GM23338 (cell line): Measurements from ENCODE around the gene CDC27. TPM values are rescaled to one million over a fixed set of nuclear protein-coding genes. Genes with fewer than 3 reads are reported as not detected.
"Not testable (repeated sequence)": the region's sequence is repeated elsewhere in the genome, so short reads cannot be mapped to it uniquely, and the experiment has no call there.

Experiments used
- ATAC-seq: fragments of 200-7000 bp; cut with Tn5 transposase; 3 replicates; pipeline ENCODE4 v1.9.1; 2020
- DNase-seq: peaks from one replicate; pipeline ENCODE4 v3.0.0-alpha.2; 2015; ENCODE audit warnings: low spot score
- H2AFZ ChIP-seq: fragments of 200-600 bp; sonication (generic); 2 replicates; pipeline ENCODE4 v1.8.0; 2016; ENCODE audit warnings: antibody characterized with exemption, mild to moderate bottlenecking, moderate library complexity
- H3F3A ChIP-seq: fragments of 200-600 bp; sonication (generic); replicated peaks from 2 replicates; pipeline ENCODE4 v1.8.0; 2017; ENCODE audit warnings: antibody characterized with exemption, mixed run types, low read depth
- H3K27ac ChIP-seq: fragments of 200-600 bp; sonication (generic); 2 replicates; pipeline ENCODE4 v1.6.1; 2016; ENCODE audit warnings: low read depth
- H3K27me3 ChIP-seq: fragments of 200-600 bp; sonication (generic); 2 replicates; pipeline ENCODE4 v1.8.0; 2016; ENCODE audit warnings: mild to moderate bottlenecking, mixed run types, moderate library complexity; ENCODE audit not compliant: insufficient read depth
- H3K36me3 ChIP-seq: fragments of 200-600 bp; sonication (generic); 2 replicates; pipeline ENCODE4 v1.8.0; 2016; ENCODE audit warnings: mild to moderate bottlenecking; ENCODE audit not compliant: insufficient read depth
- H3K4me1 ChIP-seq: fragments of 200-600 bp; sonication (generic); 2 replicates; pipeline ENCODE4 v1.8.0; 2016; ENCODE audit warnings: mild to moderate bottlenecking, moderate library complexity; ENCODE audit not compliant: insufficient read depth
- H3K4me2 ChIP-seq: fragments of 200-600 bp; sonication (generic); 2 replicates; pipeline ENCODE4 v1.7.1; 2017; ENCODE audit warnings: mixed run types
- H3K4me3 ChIP-seq: fragments of 200-600 bp; sonication (generic); 2 replicates; pipeline ENCODE4 v1.6.1; 2016; ENCODE audit warnings: mixed run types
- H3K79me2 ChIP-seq: fragments of 200-600 bp; sonication (generic); replicated peaks from 2 replicates; pipeline ENCODE4 v1.8.0; 2017; ENCODE audit warnings: mild to moderate bottlenecking; ENCODE audit not compliant: insufficient read depth
- H3K9me2 ChIP-seq: fragments of 200-600 bp; sonication (generic); 2 replicates; pipeline ENCODE4 v1.8.0; 2017; ENCODE audit not compliant: insufficient read depth
- H4K20me1 ChIP-seq: fragments of 200-600 bp; sonication (generic); replicated peaks from 2 replicates; pipeline ENCODE4 v1.8.0; 2017; ENCODE audit warnings: mild to moderate bottlenecking; ENCODE audit not compliant: insufficient read depth
- H3K27ac Mint-ChIP-seq: 2 replicates; pipeline ENCODE4 v1.8.0; 2020; ENCODE audit warnings: inconsistent platforms, mild to moderate bottlenecking, moderate library complexity, mixed read lengths
- H3K27me3 Mint-ChIP-seq: 3 replicates; pipeline ENCODE4 v1.8.0; 2022; ENCODE audit warnings: low read depth, mild to moderate bottlenecking, moderate library complexity, mixed read lengths, inconsistent platforms; ENCODE audit not compliant: insufficient read depth, poor library complexity
- H3K36me3 Mint-ChIP-seq: 3 replicates; pipeline ENCODE4 v1.8.0; 2021; ENCODE audit warnings: low read depth, mild to moderate bottlenecking, inconsistent platforms, moderate library complexity, mixed read lengths
- H3K4me1 Mint-ChIP-seq: 3 replicates; pipeline ENCODE4 v1.8.0; 2020; ENCODE audit warnings: mild to moderate bottlenecking, inconsistent platforms, mixed read lengths
- H3K4me3 Mint-ChIP-seq: 3 replicates; pipeline ENCODE4 v1.8.0; 2021; ENCODE audit warnings: moderate library complexity, mild to moderate bottlenecking, inconsistent platforms, mixed read lengths
- H3K9me3 Mint-ChIP-seq: 3 replicates; pipeline ENCODE4 v1.8.0; 2020; ENCODE audit warnings: moderate library complexity, mild to moderate bottlenecking, inconsistent platforms, mixed read lengths
- CREB1 ChIP-seq: fragments of 250-450 bp; sonication (Bioruptor Pico); IDR thresholded peaks from 2 replicates; pipeline ENCODE4 v1.5.0; 2020; ENCODE audit warnings: low read depth, mild to moderate bottlenecking, moderate library complexity
- CTCF ChIP-seq, 2 experiments: fragments of 200-600 bp in 1 of 2; sonication (generic) in 1 of 2; conservative IDR thresholded peaks; 2 replicates each; pipeline versions ENCODE4 v1.5.1 to v1.6.1; 2016 to 2017; ENCODE audit warnings: antibody characterized with exemption in 2 of 2, low read depth in 2 of 2, mild to moderate bottlenecking in 2 of 2, moderate library complexity in 1 of 2
- EZH2 ChIP-seq: fragments of 200-600 bp; sonication (generic); IDR thresholded peaks from one replicate; pipeline ENCODE4 v1.8.0; 2017; ENCODE audit warnings: antibody characterized with exemption, mild to moderate bottlenecking, low read depth; ENCODE audit not compliant: unreplicated experiment
- EZH2phosphoT487 ChIP-seq: fragments of 200-600 bp; sonication (generic); IDR thresholded peaks from one replicate; pipeline ENCODE4 v1.8.1; 2018; ENCODE audit warnings: antibody characterized with exemption; ENCODE audit not compliant: unreplicated experiment
- JUNB ChIP-seq: IDR thresholded peaks from one replicate; pipeline ENCODE4 v1.6.1; 2016; ENCODE audit warnings: antibody characterized with exemption; ENCODE audit not compliant: unreplicated experiment
- NANOG ChIP-seq: IDR thresholded peaks from 2 replicates; pipeline ENCODE4 v1.6.1; 2016; ENCODE audit warnings: antibody characterized with exemption, borderline replicate concordance
- POLR2AphosphoS5 ChIP-seq: IDR thresholded peaks from 2 replicates; pipeline ENCODE4 v1.6.1; 2016; ENCODE audit warnings: antibody characterized with exemption, low read depth
- REST ChIP-seq: IDR thresholded peaks from one replicate; pipeline ENCODE4 v1.6.1; 2018; ENCODE audit warnings: antibody characterized with exemption; ENCODE audit not compliant: unreplicated experiment
- STAT1 ChIP-seq: IDR thresholded peaks from one replicate; pipeline ENCODE4 v1.6.1; 2016; ENCODE audit warnings: antibody characterized with exemption; ENCODE audit not compliant: unreplicated experiment
- ZNF114 ChIP-seq: fragments of 250-450 bp; sonication (Bioruptor Pico); IDR thresholded peaks from 2 replicates; pipeline ENCODE4 v1.5.0; 2020; ENCODE audit warnings: mild to moderate bottlenecking, moderate library complexity
- ZNF331 ChIP-seq: fragments of 250-450 bp; sonication (Bioruptor Pico); IDR thresholded peaks from 2 replicates; pipeline ENCODE4 v1.5.0; 2020; ENCODE audit warnings: low read depth, mild to moderate bottlenecking, moderate library complexity
- ZNF462 ChIP-seq: fragments of 250-450 bp; sonication (Bioruptor Pico); IDR thresholded peaks from 2 replicates; pipeline ENCODE4 v1.5.0; 2020; ENCODE audit warnings: mild to moderate bottlenecking, moderate library complexity
- polyA plus RNA-seq: library from polyadenylated mRNA; unstranded; fragments of >200 nt; fragmentation: Nextera tagmentation; extraction: Ambion mirVana; gene quantifications from 2 replicates; pipeline ENCODE4 v1.2.1, GENCODE V29; 2016
- total RNA-seq: library from RNA; depleted of rRNA; stranded (reverse); fragments of >200 nt; shearing (Covaris generic); gene quantifications from 2 replicates; pipeline ENCODE4 v1.2.3, GENCODE V29; 2014

Gene CDC27
- total and polyA plus RNA-seq, 2 experiments from 2014 or later, result 49.7 to 85.5 TPM

- H3K27me3 ChIP-seq, H3K27ac Mint-ChIP-seq, DNase-seq, H3K4me3 ChIP-seq, H4K20me1 ChIP-seq, H3K27me3 Mint-ChIP-seq, H3K4me1 Mint-ChIP-seq, H3K9me3 Mint-ChIP-seq, H3K4me2 ChIP-seq, H3F3A ChIP-seq, H3K9me2 ChIP-seq, H3K36me3 ChIP-seq, ATAC-seq, H2AFZ ChIP-seq, H3K4me3 Mint-ChIP-seq, H3K4me1 ChIP-seq, H3K27ac ChIP-seq: not testable (repeated sequence)
- H3K79me2 ChIP-seq, result peaks cover 16% of the 10 kb centered on the region; the same call in 1 of the 2 replicates
- H3K36me3 Mint-ChIP-seq, result peaks cover 39% of the 10 kb centered on the region; the same call in 2 of the 3 replicates
These were observed 22.2 kb downstream of the CDC27 start for GRCh38 chr17:47166854-47167253.

GRCh38 chr17:47165137-47165536 is 24.0 kb downstream of the CDC27 start:
- Mint-ChIP-seq H3K4me1 (no peaks in the 10 kb centered on the region; the same call in 2 of the 3 replicates), H3K36me3 (peaks cover 39% of the 10 kb centered on the region; the same call in 2 of the 3 replicates), H3K9me3 (no peaks in the 10 kb centered on the region; the same call in 2 of the 3 replicates), H3K27me3 (no peaks in the 10 kb centered on the region), H3K4me3 (no peak overlapping the region), H3K27ac (no peak overlapping the region)
- ATAC-seq, result no peak
- Histone ChIP-seq H3K4me2 (no peak overlapping the region), H3K4me3 (no peak overlapping the region), H3K27me3 (no peaks in the 10 kb centered on the region), H3K4me1 (no peaks in the 10 kb centered on the region), H3K36me3 (peaks cover 4% of the 10 kb centered on the region; the same call in 1 of the 2 replicates), H3F3A (no peaks in the 10 kb centered on the region), H3K9me2 (no peaks in the 10 kb centered on the region), H3K79me2 (0 out of 2 replicates have a peak, but pooled peaks cover 7% of the 10 kb centered on the region), H2AFZ (no peak overlapping the region), H4K20me1 (peaks cover 3% of the 10 kb centered on the region), H3K27ac (no peak overlapping the region)
- no peak for DNase-seq
- TF ChIP-seq EZH2phosphoT487, result no peak
- TF ChIP-seq NANOG, result no peak
- no peak for TF ChIP-seq CREB1 (CRISPR knock-in tag)
- no peak for TF ChIP-seq ZNF114
- TF ChIP-seq ZNF331 (CRISPR knock-in tag), result no peak
- TF ChIP-seq JUNB, result no peak
- TF ChIP-seq POLR2AphosphoS5, result no peak
- no peak for TF ChIP-seq EZH2
- TF ChIP-seq ZNF462 (CRISPR knock-in tag), result no peak
- no peak for TF ChIP-seq REST
- TF ChIP-seq STAT1, result no peak
- TF ChIP-seq CTCF (conservative IDR thresholded peaks at IDR 0.05; ENCODE audit: low read depth in 2 of 2), result no peak
